Transverse colon (tissue), 4 donors: ENCODE measurements around the gene MTO1.

Experiments used
- CTCF ChIP-seq, 5 experiments: fragments of 200-600 bp in 3 of 5; fragments of 450-650 bp in 2 of 5; sonication (generic) in 3 of 5; IDR thresholded peaks; 1 replicate in 2 of 5; 2 replicates in 3 of 5; pipeline ENCODE4 v1.5.1; 2016 to 2017; ENCODE audit warnings: antibody characterized with exemption in 5 of 5, inconsistent platforms in 3 of 5, mild to moderate bottlenecking in 2 of 5, moderate library complexity in 1 of 5
- EP300 ChIP-seq: sonication (generic); formaldehyde crosslinking; IDR thresholded peaks from one replicate; pipeline ENCODE4 v1.6.1; 2017; ENCODE audit warnings: antibody characterized with exemption, low read depth
- POLR2AphosphoS5 ChIP-seq, 3 donors: sonication (generic); formaldehyde crosslinking; IDR thresholded peaks; one replicate each; pipeline ENCODE4 v1.6.1; 2016; ENCODE audit warnings: antibody characterized with exemption in 3 of 3

DNA sequence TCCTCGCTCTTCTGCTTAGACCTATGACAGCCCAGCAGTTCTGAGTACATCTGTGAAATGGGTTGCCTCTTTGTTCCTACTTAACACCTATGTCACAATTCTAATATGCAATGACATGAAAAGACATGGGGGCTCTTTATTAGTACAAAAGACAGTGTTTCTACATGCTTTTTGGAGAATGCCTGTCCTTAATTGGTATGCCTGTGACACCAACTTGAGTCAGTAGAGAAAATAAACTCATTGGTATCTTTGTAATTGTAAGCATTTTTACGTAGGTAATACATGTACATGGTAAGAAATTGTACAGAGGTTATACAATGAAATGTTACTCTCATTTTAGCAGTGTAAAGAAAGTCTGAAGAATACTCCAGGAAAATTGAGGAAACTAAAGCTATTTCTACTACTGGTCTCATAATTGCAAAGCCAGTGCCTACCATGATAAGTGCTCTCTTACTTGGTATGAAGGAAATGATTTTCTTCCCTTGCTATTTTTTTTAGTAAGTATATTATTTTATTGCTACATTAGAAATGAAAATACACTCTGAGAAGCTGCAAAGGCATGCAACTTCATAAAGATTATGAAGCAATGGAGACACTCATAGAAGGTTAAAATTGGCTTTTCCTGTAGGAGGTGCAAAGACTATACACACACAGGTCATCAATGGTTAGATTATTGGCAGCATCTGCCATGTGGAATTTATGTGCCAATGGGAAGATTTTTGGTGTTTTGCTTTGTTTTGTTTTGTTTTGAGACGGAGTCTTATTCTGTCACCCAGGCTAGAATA, 64.2 kb downstream of the MTO1 start:
- TF ChIP-seq CTCF (IDR thresholded peaks at IDR 0.05) (no peak), EP300 (no peak), POLR2AphosphoS5 (IDR thresholded peaks at IDR 0.05) (no peak)
